K562 (cell line): ENCODE measurements around the gene PPP1R2B. TPM values are rescaled to one million over a fixed set of nuclear protein-coding genes. Genes with fewer than 3 reads are reported as not detected.

ENCODE experiments used
- ATAC-seq: fragments of 200-7000 bp; cut with Tn5 transposase; 3 replicates; pipeline ENCODE4 v1.9.1; 2020; ENCODE audit warnings: moderate library complexity
- BruUV-seq: library from RNA; stranded (reverse); fragments of 400-500 nt; replicated peaks from 2 replicates; lab custom pipeline; 2021; lab: Mats Ljungman, UMichigan
- CTCF ChIA-PET: fragments of 300-600 bp; formaldehyde crosslinking; extraction: SDS; loops from one replicate; lab custom pipeline; 2021; ENCODE audit warnings: low intra/inter-chr PET ratio; lab: Yijun Ruan, JAX
- POLR2A ChIA-PET: fragments of 300-600, 350-650 bp; sonication (Branson Sonifier 250); formaldehyde crosslinking; extraction: SDS; loops from one replicate; lab custom pipeline; 2021; ENCODE audit warnings: antibody characterized with exemption, inconsistent platforms; lab: Yijun Ruan, JAX
- DNase-seq, 4 experiments: peaks; one replicate each; pipeline versions ENCODE4 v3.0.0 to v3.0.0-alpha.2; 2011 to 2018; ENCODE audit warnings: low spot score in 3 of 4, mixed read lengths in 3 of 4; ENCODE audit errors: extremely low read depth in 1 of 4
- FAIRE-seq: peaks from 2 replicates; lab custom pipeline; 2011; peaks lifted over from hg19 to GRCh38; lab: Jason Lieb, UNC
- H2AFZ ChIP-seq: 2 replicates; pipeline ENCODE4 v1.6.0; 2011; ENCODE audit warnings: low read depth, low read length, control low read depth, inconsistent platforms
- H3K27ac ChIP-seq: fragments of 200-600 bp; 3 replicates; pipeline ENCODE4 v1.8.0; 2011; ENCODE audit warnings: low read depth, mild to moderate bottlenecking, control low read depth, inconsistent platforms, low read length, moderate library complexity, mixed read lengths; ENCODE audit errors: extremely low read depth
- H3K27me3 ChIP-seq, 2 experiments: fragments of 300-600 bp in 1 of 2; 2 replicates in 1 of 2; 3 replicates in 1 of 2; pipeline versions ENCODE4 v1.6.0 to v1.8.0; 2011; ENCODE audit warnings: inconsistent platforms in 2 of 2, low read length in 2 of 2, mild to moderate bottlenecking in 1 of 2, mixed read lengths in 1 of 2, moderate library complexity in 1 of 2; ENCODE audit not compliant: control insufficient read depth in 2 of 2, insufficient read depth in 2 of 2
- H3K36me3 ChIP-seq: fragments of 300-600 bp; 3 replicates; pipeline ENCODE4 v1.8.0; 2011; ENCODE audit warnings: mild to moderate bottlenecking, low read length, inconsistent platforms; ENCODE audit not compliant: control insufficient read depth, insufficient read depth
- H3K4me1 ChIP-seq, 2 experiments: fragments of 200-600 bp in 1 of 2; replicated peaks in 1 of 2; 2 replicates in 1 of 2; 3 replicates in 1 of 2; pipeline versions ENCODE4 v1.5.1 to v1.8.0; 2011; ENCODE audit warnings: inconsistent platforms in 2 of 2, low read length in 2 of 2, mild to moderate bottlenecking in 1 of 2, mixed read lengths in 1 of 2, moderate library complexity in 1 of 2; ENCODE audit not compliant: control insufficient read depth in 2 of 2, insufficient read depth in 2 of 2
- H3K4me2 ChIP-seq: 2 replicates; pipeline ENCODE4 v1.6.1; 2011; ENCODE audit warnings: low read length, control low read depth, inconsistent platforms, mixed read lengths; ENCODE audit not compliant: insufficient read depth
- H3K4me3 ChIP-seq: fragments of 200-600 bp; sonication (generic), shearing (Covaris generic); 2 replicates; pipeline ENCODE4 v1.5.1; 2016; ENCODE audit warnings: control low read depth, inconsistent platforms
- H3K79me2 ChIP-seq: fragments of 200-600 bp; 3 replicates; pipeline ENCODE4 v1.8.0; 2011; ENCODE audit warnings: low read length, inconsistent platforms; ENCODE audit not compliant: control insufficient read depth, insufficient read depth
- H3K9ac ChIP-seq, 2 experiments: 2 replicates each; pipeline versions ENCODE4 v1.6.0 to v1.6.1; 2011; ENCODE audit warnings: low read depth in 2 of 2, low read length in 2 of 2, control low read depth in 1 of 2, inconsistent platforms in 1 of 2, mild to moderate bottlenecking in 1 of 2, mixed read lengths in 1 of 2; ENCODE audit not compliant: insufficient read depth in 1 of 2
- H3K9me1 ChIP-seq: one replicate; pipeline ENCODE4 v1.6.0; 2011; ENCODE audit warnings: inconsistent platforms, mild to moderate bottlenecking, low read length, moderate library complexity; ENCODE audit not compliant: control insufficient read depth, insufficient read depth
- H3K9me3 ChIP-seq: replicated peaks from 2 replicates; pipeline ENCODE4 v1.5.1; 2011; ENCODE audit warnings: low read depth, low read length, inconsistent platforms; ENCODE audit not compliant: control insufficient read depth, insufficient read depth
- H4K20me1 ChIP-seq: replicated peaks from 2 replicates; pipeline ENCODE4 v1.6.1; 2011; ENCODE audit warnings: low read length, inconsistent platforms, mixed read lengths; ENCODE audit not compliant: control insufficient read depth, insufficient read depth
- ARNT ChIP-seq, 2 experiments: fragments of 450-650 bp; IDR thresholded peaks; 2 replicates each; pipeline ENCODE4 v1.6.1; 2016; ENCODE audit warnings: mild to moderate bottlenecking in 1 of 2
- FOXA1 ChIP-seq: fragments of 450-650 bp; IDR thresholded peaks from 2 replicates; pipeline ENCODE4 v1.6.1; 2016; ENCODE audit warnings: mild to moderate bottlenecking, borderline replicate concordance
- MYBL2 ChIP-seq, 2 experiments: fragments of 450-650 bp in 1 of 2; sonication (generic) in 1 of 2; formaldehyde crosslinking in 1 of 2; IDR thresholded peaks; 2 replicates each; pipeline versions ENCODE4 v1.6.1 to v1.8.1; 2017 to 2022; ENCODE audit warnings: borderline replicate concordance in 1 of 2, inconsistent platforms in 1 of 2, low read depth in 1 of 2, mild to moderate bottlenecking in 1 of 2, missing genetic modification reagents in 1 of 2, moderate library complexity in 1 of 2
- POLR2AphosphoS5 ChIP-seq: IDR thresholded peaks from 2 replicates; pipeline ENCODE4 v1.6.1; 2011; ENCODE audit warnings: mild to moderate bottlenecking, low read depth, low read length, moderate library complexity; ENCODE audit not compliant: control insufficient read depth, insufficient read depth
- SP1 ChIP-seq: sonication (generic); formaldehyde crosslinking; IDR thresholded peaks from 2 replicates; pipeline ENCODE4 v1.8.1; 2022; ENCODE audit warnings: mild to moderate bottlenecking, missing genetic modification reagents
- WGBS: fragments of 100-300 bp; shearing (Covaris generic); methylation state at CpG from one replicate; pipeline ENCODE4 v1.1.6; 2016; ENCODE audit warnings: low coverage, mixed read lengths; ENCODE audit not compliant: insufficient coverage; ENCODE audit errors: missing lambda C conversion rate; 5-methylcytosine and 5-hydroxymethylcytosine counted together
- in situ Hi-C: fragments of 300-500 bp; cut with MboI; formaldehyde crosslinking; loops from 4 replicates; pipeline ENCODE4 v1.15.0; 2018; ENCODE audit warnings: inconsistent platforms, mixed read lengths
- intact Hi-C: fragments of 100-400 bp; cut with micrococcal nuclease; formaldehyde crosslinking; loops from 2 replicates; pipeline ENCODE4 v1.14.2; 2022
- polyA plus RNA-seq, 8 experiments: library from polyadenylated mRNA; depleted of rRNA in 4 of 8; stranded (reverse) in 5 of 8; unstranded in 3 of 8; fragments of >200 nt; fragmentation: Nextera tagmentation in 2 of 8; fragmentation: Illumina TruSeq in 1 of 8; extraction: Ambion mirVana in 2 of 8; extraction: Trizol in 1 of 8; gene quantifications; 2 replicates each; pipeline versions ENCODE4 v1.2.1 to v1.2.3, GENCODE V29; 2011 to 2014; ENCODE audit warnings: inconsistent platforms in 1 of 8, missing spikeins in 1 of 8
- total RNA-seq, 7 experiments: library from RNA; depleted of rRNA in 6 of 7; stranded (reverse); fragments of >200 nt in 6 of 7; fragmentation: Illumina TruSeq in 2 of 7; extraction: Trizol in 2 of 7; gene quantifications; 2 replicates each; pipeline versions ENCODE4 v1.2.1 to v1.2.3, GENCODE V29; 2011 to 2021; ENCODE audit warnings: low replicate concordance in 1 of 7
- TF ChIP-seq, protein P1 (sequence below): sonication (generic); formaldehyde crosslinking; IDR thresholded peaks from 2 replicates; pipeline ENCODE4 v1.8.0; 2022; ENCODE audit warnings: mild to moderate bottlenecking, missing genetic modification reagents, borderline replicate concordance
- TF ChIP-seq, protein P2 (sequence below): fragments of 150-350 bp; IDR thresholded peaks from 2 replicates; pipeline ENCODE4 v1.6.1; 2014; ENCODE audit warnings: low read depth, mild to moderate bottlenecking, low read length, borderline replicate concordance
- TF ChIP-seq, protein P3 (sequence below): fragments of 200-800 bp; sonication (Bioruptor generic); IDR thresholded peaks from 2 replicates; pipeline ENCODE4 v1.6.1; 2017; ENCODE audit warnings: missing genetic modification characterization, missing compliant biosample characterization
- TF ChIP-seq, protein P4 (sequence below): conservative IDR thresholded peaks from 2 replicates; pipeline ENCODE4 v1.6.1; 2011; ENCODE audit warnings: low read depth, mild to moderate bottlenecking, low read length; ENCODE audit not compliant: control insufficient read depth

PPP1R2B gene
- total and polyA plus RNA-seq, 9 of the 15 experiments (the other 6 are each of a cell fraction or from before 2014, with no cell fraction given): 0.06 to 0.11 TPM; not detected in 7

DNA sequence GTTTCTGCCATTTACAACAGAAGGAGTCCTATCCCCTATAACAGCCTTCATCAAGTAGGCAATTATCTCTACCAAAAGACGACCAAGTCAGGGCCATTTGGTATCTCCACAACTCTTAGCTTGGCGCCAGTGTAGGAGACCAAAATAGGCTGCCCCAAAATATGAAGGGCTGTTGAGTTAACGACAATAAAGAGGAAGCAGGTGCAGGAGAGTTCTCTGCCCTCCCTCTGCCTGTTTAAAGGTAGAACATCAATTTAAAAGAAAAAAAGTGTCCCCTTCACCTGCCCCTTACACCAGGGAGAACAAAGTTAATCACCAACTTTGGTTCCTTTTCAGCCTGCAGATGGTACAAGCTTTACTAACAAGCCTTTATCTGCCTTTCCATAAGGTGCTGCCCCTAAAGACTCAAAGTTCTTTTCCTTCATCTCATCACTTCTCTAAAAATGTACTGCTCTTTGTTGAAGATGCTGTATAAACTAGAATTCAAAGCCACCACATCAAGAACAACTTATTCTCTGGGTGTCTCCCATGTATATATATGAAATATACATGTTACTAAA is 33.3 kb downstream of the PPP1R2B start:
- H3K9ac ChIP-seq: no peak overlapping the region
- POLR2A ChIA-PET: no interaction called here
- H3K4me3 ChIP-seq: no peak overlapping the region
- DNase-seq (no peak), ATAC-seq (no peak), FAIRE-seq (no peak)
- 0% methylated on average over 3 of the region's 3 CpGs for WGBS
- no peaks in the 10 kb centered on the region for H3K27me3 ChIP-seq
- no peaks in the 10 kb centered on the region for H3K36me3 ChIP-seq
- H4K20me1 ChIP-seq: no peaks in the 10 kb centered on the region
- no TSS peak for BruUV-seq
- intact Hi-C loops (no loop called here), in situ Hi-C loops (no loop called here)
- no peaks in the 10 kb centered on the region for H3K9me3 ChIP-seq
- no peaks in the 10 kb centered on the region for H3K9me1 ChIP-seq
- CTCF ChIA-PET: no interaction called here
- TF ChIP-seq POLR2AphosphoS5 (no peak), FOXA1 (no peak), SP1 (no peak), MYBL2 (IDR thresholded peaks at IDR 0.05; ENCODE audit: low read depth) (no peak), MYBL2 (CRISPR knock-in tag; IDR thresholded peaks at IDR 0.05; ENCODE audit: borderline replicate concordance) (no peak), ARNT (IDR thresholded peaks at IDR 0.05) (no peak)
- TF ChIP-seq, protein P1, sequence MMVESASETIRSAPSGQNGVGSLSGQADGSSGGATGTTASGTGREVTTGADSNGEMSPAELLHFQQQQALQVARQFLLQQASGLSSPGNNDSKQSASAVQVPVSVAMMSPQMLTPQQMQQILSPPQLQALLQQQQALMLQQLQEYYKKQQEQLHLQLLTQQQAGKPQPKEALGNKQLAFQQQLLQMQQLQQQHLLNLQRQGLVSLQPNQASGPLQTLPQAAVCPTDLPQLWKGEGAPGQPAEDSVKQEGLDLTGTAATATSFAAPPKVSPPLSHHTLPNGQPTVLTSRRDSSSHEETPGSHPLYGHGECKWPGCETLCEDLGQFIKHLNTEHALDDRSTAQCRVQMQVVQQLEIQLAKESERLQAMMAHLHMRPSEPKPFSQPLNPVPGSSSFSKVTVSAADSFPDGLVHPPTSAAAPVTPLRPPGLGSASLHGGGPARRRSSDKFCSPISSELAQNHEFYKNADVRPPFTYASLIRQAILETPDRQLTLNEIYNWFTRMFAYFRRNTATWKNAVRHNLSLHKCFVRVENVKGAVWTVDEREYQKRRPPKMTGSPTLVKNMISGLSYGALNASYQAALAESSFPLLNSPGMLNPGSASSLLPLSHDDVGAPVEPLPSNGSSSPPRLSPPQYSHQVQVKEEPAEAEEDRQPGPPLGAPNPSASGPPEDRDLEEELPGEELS (CRISPR knock-in tag): no peak
- TF ChIP-seq, protein P2, sequence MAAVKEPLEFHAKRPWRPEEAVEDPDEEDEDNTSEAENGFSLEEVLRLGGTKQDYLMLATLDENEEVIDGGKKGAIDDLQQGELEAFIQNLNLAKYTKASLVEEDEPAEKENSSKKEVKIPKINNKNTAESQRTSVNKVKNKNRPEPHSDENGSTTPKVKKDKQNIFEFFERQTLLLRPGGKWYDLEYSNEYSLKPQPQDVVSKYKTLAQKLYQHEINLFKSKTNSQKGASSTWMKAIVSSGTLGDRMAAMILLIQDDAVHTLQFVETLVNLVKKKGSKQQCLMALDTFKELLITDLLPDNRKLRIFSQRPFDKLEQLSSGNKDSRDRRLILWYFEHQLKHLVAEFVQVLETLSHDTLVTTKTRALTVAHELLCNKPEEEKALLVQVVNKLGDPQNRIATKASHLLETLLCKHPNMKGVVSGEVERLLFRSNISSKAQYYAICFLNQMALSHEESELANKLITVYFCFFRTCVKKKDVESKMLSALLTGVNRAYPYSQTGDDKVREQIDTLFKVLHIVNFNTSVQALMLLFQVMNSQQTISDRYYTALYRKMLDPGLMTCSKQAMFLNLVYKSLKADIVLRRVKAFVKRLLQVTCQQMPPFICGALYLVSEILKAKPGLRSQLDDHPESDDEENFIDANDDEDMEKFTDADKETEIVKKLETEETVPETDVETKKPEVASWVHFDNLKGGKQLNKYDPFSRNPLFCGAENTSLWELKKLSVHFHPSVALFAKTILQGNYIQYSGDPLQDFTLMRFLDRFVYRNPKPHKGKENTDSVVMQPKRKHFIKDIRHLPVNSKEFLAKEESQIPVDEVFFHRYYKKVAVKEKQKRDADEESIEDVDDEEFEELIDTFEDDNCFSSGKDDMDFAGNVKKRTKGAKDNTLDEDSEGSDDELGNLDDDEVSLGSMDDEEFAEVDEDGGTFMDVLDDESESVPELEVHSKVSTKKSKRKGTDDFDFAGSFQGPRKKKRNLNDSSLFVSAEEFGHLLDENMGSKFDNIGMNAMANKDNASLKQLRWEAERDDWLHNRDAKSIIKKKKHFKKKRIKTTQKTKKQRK: no peak
- TF ChIP-seq, protein P3, sequence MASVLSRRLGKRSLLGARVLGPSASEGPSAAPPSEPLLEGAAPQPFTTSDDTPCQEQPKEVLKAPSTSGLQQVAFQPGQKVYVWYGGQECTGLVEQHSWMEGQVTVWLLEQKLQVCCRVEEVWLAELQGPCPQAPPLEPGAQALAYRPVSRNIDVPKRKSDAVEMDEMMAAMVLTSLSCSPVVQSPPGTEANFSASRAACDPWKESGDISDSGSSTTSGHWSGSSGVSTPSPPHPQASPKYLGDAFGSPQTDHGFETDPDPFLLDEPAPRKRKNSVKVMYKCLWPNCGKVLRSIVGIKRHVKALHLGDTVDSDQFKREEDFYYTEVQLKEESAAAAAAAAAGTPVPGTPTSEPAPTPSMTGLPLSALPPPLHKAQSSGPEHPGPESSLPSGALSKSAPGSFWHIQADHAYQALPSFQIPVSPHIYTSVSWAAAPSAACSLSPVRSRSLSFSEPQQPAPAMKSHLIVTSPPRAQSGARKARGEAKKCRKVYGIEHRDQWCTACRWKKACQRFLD (CRISPR knock-in tag): no peak
- TF ChIP-seq, protein P4, sequence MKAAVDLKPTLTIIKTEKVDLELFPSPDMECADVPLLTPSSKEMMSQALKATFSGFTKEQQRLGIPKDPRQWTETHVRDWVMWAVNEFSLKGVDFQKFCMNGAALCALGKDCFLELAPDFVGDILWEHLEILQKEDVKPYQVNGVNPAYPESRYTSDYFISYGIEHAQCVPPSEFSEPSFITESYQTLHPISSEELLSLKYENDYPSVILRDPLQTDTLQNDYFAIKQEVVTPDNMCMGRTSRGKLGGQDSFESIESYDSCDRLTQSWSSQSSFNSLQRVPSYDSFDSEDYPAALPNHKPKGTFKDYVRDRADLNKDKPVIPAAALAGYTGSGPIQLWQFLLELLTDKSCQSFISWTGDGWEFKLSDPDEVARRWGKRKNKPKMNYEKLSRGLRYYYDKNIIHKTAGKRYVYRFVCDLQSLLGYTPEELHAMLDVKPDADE: no peak
- H2AFZ ChIP-seq: no peak overlapping the region
- no peak overlapping the region for H3K4me2 ChIP-seq
- no peaks in the 10 kb centered on the region for H3K79me2 ChIP-seq
- H3K27ac ChIP-seq: no peak overlapping the region
- no peaks in the 10 kb centered on the region for H3K4me1 ChIP-seq
